ES-I3 (cell line): Measurements from ENCODE around the gene DNAJB1.

Source experiments
- H3K36me3 ChIP-seq: 2 replicates; pipeline ENCODE4 v1.6.1; 2013; ENCODE audit warnings: mild to moderate bottlenecking, low read length, control low read depth, moderate library complexity; ENCODE audit not compliant: insufficient read depth
- H3K4me1 ChIP-seq: 2 replicates; pipeline ENCODE4 v1.6.1; 2013; ENCODE audit warnings: mild to moderate bottlenecking, control low read depth, low read length; ENCODE audit not compliant: insufficient read depth
- H3K9ac ChIP-seq: 2 replicates; pipeline ENCODE4 v1.6.1; 2013; ENCODE audit warnings: low read depth, mild to moderate bottlenecking, low read length, moderate library complexity
- H3K9me3 ChIP-seq: 2 replicates; pipeline ENCODE4 v1.6.1; 2013; ENCODE audit warnings: mild to moderate bottlenecking, low read length, moderate library complexity; ENCODE audit not compliant: control insufficient read depth, insufficient read depth

DNAJB1 gene

GRCh38 chr19:14480700-14481079 is 37.5 kb downstream of the DNAJB1 start:
- H3K9me3 ChIP-seq = no peaks in the 10 kb centered on the region
- no peak overlapping the region for H3K9ac ChIP-seq
- H3K36me3 ChIP-seq = peaks cover 6% of the 10 kb centered on the region; the same call in 1 of the 2 replicates
- H3K4me1 ChIP-seq = peaks cover 12% of the 10 kb centered on the region

GRCh38 chr19:14479975-14480699 is 38.1 kb downstream of the DNAJB1 start:
- Histone ChIP-seq H3K9ac (no peak overlapping the region), H3K4me1 (peaks cover 14% of the 10 kb centered on the region), H3K36me3 (peaks cover 6% of the 10 kb centered on the region; the same call in 1 of the 2 replicates)

GRCh38 chr19:14479309-14479974 is 38.8 kb downstream of the DNAJB1 start:
- Histone ChIP-seq H3K36me3 (peaks cover 6% of the 10 kb centered on the region; the same call in 1 of the 2 replicates), H3K9me3 (no peaks in the 10 kb centered on the region), H3K9ac (no peak overlapping the region), H3K4me1 (peaks cover 19% of the 10 kb centered on the region)

More at GRCh38 chr19:14479975-14480699, 38.1 kb downstream of the DNAJB1 start:
- H3K9me3 ChIP-seq = no peaks in the 10 kb centered on the region

GRCh38 chr19:14478113-14478545 is 40.1 kb downstream of the DNAJB1 start:
- no peaks in the 10 kb centered on the region for H3K9me3 ChIP-seq
- H3K36me3 ChIP-seq = peaks cover 6% of the 10 kb centered on the region; the same call in 1 of the 2 replicates
- peaks cover 19% of the 10 kb centered on the region for H3K4me1 ChIP-seq
- no peak overlapping the region for H3K9ac ChIP-seq

GRCh38 chr19:14477418-14478112 is 40.6 kb downstream of the DNAJB1 start:
- Histone ChIP-seq H3K9ac (no peak overlapping the region), H3K9me3 (no peaks in the 10 kb centered on the region), H3K36me3 (peaks cover 6% of the 10 kb centered on the region; the same call in 1 of the 2 replicates), H3K4me1 (peaks cover 19% of the 10 kb centered on the region)

GRCh38 chr19:14476673-14477401 is 41.4 kb downstream of the DNAJB1 start:
- Histone ChIP-seq H3K4me1 (peaks cover 19% of the 10 kb centered on the region), H3K9me3 (no peaks in the 10 kb centered on the region), H3K36me3 (peaks cover 6% of the 10 kb centered on the region; the same call in 1 of the 2 replicates), H3K9ac (no peak overlapping the region)

- no peaks in the 10 kb centered on the region for H3K9me3 ChIP-seq
- H3K36me3 ChIP-seq = peaks cover 6% of the 10 kb centered on the region; the same call in 1 of the 2 replicates
- H3K9ac ChIP-seq = no peak overlapping the region
- H3K4me1 ChIP-seq = peaks cover 19% of the 10 kb centered on the region
These were observed 41.9 kb downstream of the DNAJB1 start for GRCh38 chr19:14476327-14476672.

GRCh38 chr19:14475251-14476073 is 42.7 kb downstream of the DNAJB1 start, which contains the start of gene PTGER1:
PTGER1 (minus strand) TSS chr19:14475354; CDS start chr19:14474320, 1,034 bp downstream.
- Histone ChIP-seq H3K9ac (peak within 1 kb of the TSS; percentile 28), H3K9me3 (no peaks in the 10 kb centered on the region), H3K4me1 (peaks cover 19% of the 10 kb centered on the region), H3K36me3 (peaks cover 6% of the 10 kb centered on the region; the same call in 1 of the 2 replicates)

GRCh38 chr19:14474827-14475226 is 43.4 kb downstream of the DNAJB1 start:
- Histone ChIP-seq H3K9me3 (no peaks in the 10 kb centered on the region), H3K9ac (peak overlapping the region; percentile 28), H3K36me3 (peaks cover 6% of the 10 kb centered on the region; the same call in 1 of the 2 replicates), H3K4me1 (peaks cover 17% of the 10 kb centered on the region)

GRCh38 chr19:14473978-14474578 is 44.1 kb downstream of the DNAJB1 start:
- H3K9me3 ChIP-seq = no peaks in the 10 kb centered on the region
- no peak overlapping the region for H3K9ac ChIP-seq
- H3K4me1 ChIP-seq = peaks cover 16% of the 10 kb centered on the region
- H3K36me3 ChIP-seq = peaks cover 6% of the 10 kb centered on the region; the same call in 1 of the 2 replicates

- Histone ChIP-seq H3K9me3 (no peaks in the 10 kb centered on the region), H3K9ac (peak overlapping the region; percentile 71; the same call in 1 of the 2 replicates), H3K36me3 (0 out of 2 replicates have a peak, but pooled peaks cover under 1% of the 10 kb centered on the region), H3K4me1 (peaks cover 16% of the 10 kb centered on the region)
These were observed 44.9 kb downstream of the DNAJB1 start for GRCh38 chr19:14473073-14473977.
